Gastroesophageal sphincter (tissue), 4 donors: ENCODE data around the gene MEOX1. TPM values are rescaled to one million over a fixed set of nuclear protein-coding genes. Genes with fewer than 3 reads are reported as not detected.

ENCODE experiments used
- ATAC-seq: fragments of 150-250 bp; one replicate; pipeline ENCODE4 v1.9.1; 2016; ENCODE audit warnings: mild to moderate bottlenecking, moderate library complexity
- H3K27ac ChIP-seq, 4 donors: fragments of 200-600 bp; sonication (generic) in 3 of 4; 1 replicate in 3 of 4; 2 replicates in 1 of 4; pipeline ENCODE4 v1.5.1; 2016 to 2019
- H3K27me3 ChIP-seq: fragments of 200-600 bp; sonication (generic); one replicate; pipeline ENCODE4 v1.5.1; 2019
- H3K36me3 ChIP-seq, 2 donors: fragments of 200-600 bp; sonication (generic); one replicate each; pipeline ENCODE4 v1.5.1; 2019; ENCODE audit warnings: control low read depth in 1 of 2
- H3K4me1 ChIP-seq, 3 donors: fragments of 200-600 bp; sonication (generic); 1 replicate in 2 of 3; 2 replicates in 1 of 3; pipeline ENCODE4 v1.5.1; 2016 to 2019; ENCODE audit warnings: control low read depth in 2 of 3
- H3K4me3 ChIP-seq, 2 donors: fragments of 200-600 bp; sonication (generic); one replicate each; pipeline ENCODE4 v1.5.1; 2019; ENCODE audit warnings: mild to moderate bottlenecking in 1 of 2, moderate library complexity in 1 of 2
- H3K9me3 ChIP-seq, 3 donors: fragments of 200-600 bp; sonication (generic); one replicate each; pipeline ENCODE4 v1.5.1; 2017 to 2019; ENCODE audit warnings: control low read depth in 2 of 3
- EP300 ChIP-seq: sonication (generic); formaldehyde crosslinking; IDR thresholded peaks from one replicate; pipeline ENCODE4 v1.6.1; 2017; ENCODE audit warnings: antibody characterized with exemption, mild to moderate bottlenecking
- POLR2A ChIP-seq, 2 donors: fragments of 450-650 bp; IDR thresholded peaks; one replicate each; pipeline ENCODE4 v1.6.1; 2017; ENCODE audit warnings: antibody characterized with exemption in 2 of 2, mild to moderate bottlenecking in 2 of 2, moderate library complexity in 1 of 2
- POLR2AphosphoS5 ChIP-seq: sonication (generic); formaldehyde crosslinking; IDR thresholded peaks from one replicate; pipeline ENCODE4 v1.6.1; 2017; ENCODE audit warnings: antibody characterized with exemption
- WGBS, 2 donors: methylation state at CpG; one replicate each; pipeline ENCODE4 v1.1.5; 2018; ENCODE audit warnings: low coverage in 1 of 2; 5-methylcytosine and 5-hydroxymethylcytosine counted together
- total RNA-seq, 4 donors: library from RNA; depleted of rRNA; stranded (reverse); fragments of >200 nt; gene quantifications; one replicate each; pipeline ENCODE4 v1.1.0, GENCODE V29; 2016
- TF ChIP-seq, protein P1 (sequence below), 4 experiments: fragments of 200-600 bp in 2 of 4; fragments of 450-650 bp in 2 of 4; sonication (generic) in 1 of 4; IDR thresholded peaks; one replicate each; pipeline ENCODE4 v1.5.1; 2017 to 2019; ENCODE audit warnings: antibody characterized with exemption in 4 of 4, mild to moderate bottlenecking in 2 of 4, moderate library complexity in 2 of 4

MEOX1 gene
- total RNA-seq, 4 donors from 2014 or later = 5.3 to 11.8 (median 7.6) TPM

DNA sequence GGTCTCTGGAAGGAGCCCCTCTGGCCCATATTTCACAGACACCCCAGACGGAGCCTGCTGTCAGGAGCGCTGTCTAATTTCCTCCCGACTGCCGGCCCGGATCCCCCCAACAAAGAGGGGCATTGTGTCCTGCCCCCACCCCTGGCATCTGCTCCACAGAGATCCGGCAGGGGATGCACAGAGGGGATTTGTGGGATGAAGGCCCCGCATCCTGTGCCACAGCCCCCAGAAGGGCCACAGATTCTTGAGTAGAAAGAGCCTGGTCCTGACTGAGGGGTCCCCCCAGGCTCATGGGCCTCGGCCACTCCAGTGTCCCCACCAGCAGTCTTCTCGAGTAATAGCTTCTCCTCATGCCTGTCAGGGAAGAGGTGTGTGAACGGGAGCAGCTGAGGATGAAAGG, 29.5 kb downstream of the MEOX1 start:
- H3K27ac ChIP-seq = no peak overlapping the region
- peaks cover 0 to 20% (median 3%) of the 10 kb centered on the region in 3 donors for H3K4me1 ChIP-seq
- H3K9me3 ChIP-seq = no peaks in the 10 kb centered on the region
- no peaks in the 10 kb centered on the region for H3K36me3 ChIP-seq
- WGBS, 2 donors = no CpG with 5 or more reads among the region's 10 CpGs
- peaks cover 15% of the 10 kb centered on the region for H3K27me3 ChIP-seq
- no peak overlapping the region for H3K4me3 ChIP-seq
- ATAC-seq = no peak
- TF ChIP-seq EP300 (no peak), POLR2A (IDR thresholded peaks at IDR 0.05) (no peak), POLR2AphosphoS5 (no peak)
- TF ChIP-seq, protein P1, sequence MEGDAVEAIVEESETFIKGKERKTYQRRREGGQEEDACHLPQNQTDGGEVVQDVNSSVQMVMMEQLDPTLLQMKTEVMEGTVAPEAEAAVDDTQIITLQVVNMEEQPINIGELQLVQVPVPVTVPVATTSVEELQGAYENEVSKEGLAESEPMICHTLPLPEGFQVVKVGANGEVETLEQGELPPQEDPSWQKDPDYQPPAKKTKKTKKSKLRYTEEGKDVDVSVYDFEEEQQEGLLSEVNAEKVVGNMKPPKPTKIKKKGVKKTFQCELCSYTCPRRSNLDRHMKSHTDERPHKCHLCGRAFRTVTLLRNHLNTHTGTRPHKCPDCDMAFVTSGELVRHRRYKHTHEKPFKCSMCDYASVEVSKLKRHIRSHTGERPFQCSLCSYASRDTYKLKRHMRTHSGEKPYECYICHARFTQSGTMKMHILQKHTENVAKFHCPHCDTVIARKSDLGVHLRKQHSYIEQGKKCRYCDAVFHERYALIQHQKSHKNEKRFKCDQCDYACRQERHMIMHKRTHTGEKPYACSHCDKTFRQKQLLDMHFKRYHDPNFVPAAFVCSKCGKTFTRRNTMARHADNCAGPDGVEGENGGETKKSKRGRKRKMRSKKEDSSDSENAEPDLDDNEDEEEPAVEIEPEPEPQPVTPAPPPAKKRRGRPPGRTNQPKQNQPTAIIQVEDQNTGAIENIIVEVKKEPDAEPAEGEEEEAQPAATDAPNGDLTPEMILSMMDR (IDR thresholded peaks at IDR 0.05) = no peak

DNA sequence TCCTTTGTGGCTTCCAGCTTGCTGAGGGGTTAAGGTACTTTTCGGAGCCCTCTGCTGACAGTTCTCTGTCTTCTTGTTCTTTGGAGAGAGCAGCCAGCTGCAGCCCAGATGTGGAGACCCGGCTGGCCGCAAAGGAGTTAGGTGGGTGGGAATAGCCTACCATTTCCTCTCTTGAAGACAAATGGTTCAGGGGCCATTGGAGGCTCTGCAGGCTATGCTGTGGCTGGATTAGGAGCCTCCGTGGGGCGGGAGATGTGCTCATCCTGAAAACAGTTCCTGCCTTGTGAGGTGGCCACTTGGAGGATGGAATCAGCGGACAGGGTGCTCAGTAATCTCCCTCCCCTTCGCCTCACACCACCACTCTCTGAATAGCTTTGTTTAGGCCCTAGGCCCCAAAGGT, 30.3 kb downstream of the MEOX1 start:
- peaks cover 22% of the 10 kb centered on the region for H3K27me3 ChIP-seq
- H3K36me3 ChIP-seq = no peaks in the 10 kb centered on the region
- no peaks in the 10 kb centered on the region for H3K9me3 ChIP-seq
- TF ChIP-seq POLR2A (IDR thresholded peaks at IDR 0.05) (no peak), EP300 (no peak), POLR2AphosphoS5 (no peak)
- TF ChIP-seq, protein P1 (IDR thresholded peaks at IDR 0.05) = no peak
- ATAC-seq = no peak
- peaks cover 0 to 20% (median 3%) of the 10 kb centered on the region in 3 donors for H3K4me1 ChIP-seq
- no CpG with 5 or more reads among the region's 7 CpGs for WGBS, 2 donors
- H3K27ac ChIP-seq = no peak overlapping the region
- H3K4me3 ChIP-seq = no peak overlapping the region

DNA sequence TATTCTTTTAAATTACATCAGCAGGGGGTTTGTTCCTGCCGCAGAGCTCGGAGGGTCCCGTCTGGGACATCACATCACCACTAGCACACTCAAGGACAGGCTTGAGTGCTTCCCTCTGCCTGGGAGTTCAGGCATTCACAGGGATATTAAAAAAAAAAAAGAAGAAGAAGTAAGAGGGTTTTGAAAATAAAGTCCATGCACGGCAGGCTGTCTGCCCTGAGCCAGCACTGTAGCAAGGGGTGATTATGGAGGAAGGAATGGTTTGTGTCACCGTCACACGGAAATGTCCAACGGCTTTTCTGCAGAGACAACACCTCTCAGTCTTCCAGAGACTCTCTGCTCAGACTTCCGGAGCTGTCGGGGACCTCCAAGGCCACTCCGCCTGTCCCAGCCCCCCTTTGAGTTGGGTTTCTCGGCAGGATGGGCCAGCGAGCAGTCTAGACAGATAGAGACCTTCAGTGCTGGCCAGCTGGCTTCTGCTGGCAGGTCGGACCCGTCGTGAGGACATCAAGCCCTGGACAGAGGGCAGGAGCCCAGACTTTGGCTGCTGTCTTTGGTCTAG, 33.6 kb downstream of the MEOX1 start:
- ATAC-seq = no peak
- no peak overlapping the region for H3K4me3 ChIP-seq
- no peaks in the 10 kb centered on the region for H3K9me3 ChIP-seq
- TF ChIP-seq EP300 = no peak
- no peak for TF ChIP-seq POLR2A (IDR thresholded peaks at IDR 0.05)
- no peak overlapping the region for H3K27ac ChIP-seq
- H3K4me1 ChIP-seq = peaks cover 0 to 9% (median 3%) of the 10 kb centered on the region in 3 donors
- peaks cover 22% of the 10 kb centered on the region for H3K27me3 ChIP-seq
- WGBS, 2 donors = 26 to 39% methylated on average over 3 to 7 of the region's 15 CpGs
- no peaks in the 10 kb centered on the region for H3K36me3 ChIP-seq

DNA sequence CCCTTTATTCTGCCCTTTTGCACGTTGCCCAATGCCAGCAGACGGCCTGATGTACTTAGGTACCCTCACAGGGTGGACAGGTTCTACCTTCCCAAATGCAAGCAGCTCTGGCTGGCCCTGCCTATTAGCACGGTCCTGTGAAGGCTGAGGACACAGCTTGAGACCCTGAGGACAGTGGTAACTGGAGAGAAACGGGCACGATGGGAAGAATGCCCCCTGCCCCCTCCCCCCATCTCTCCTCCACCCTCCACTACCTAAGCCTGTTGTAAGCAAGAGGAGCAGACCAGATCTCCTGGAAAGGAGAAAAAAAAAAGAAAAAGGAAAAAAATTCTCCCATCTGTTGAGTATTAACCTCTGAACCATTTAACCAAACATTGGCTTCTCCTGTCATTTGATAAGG, 34.1 kb downstream of the MEOX1 start:
- 28 to 46% methylated on average over 3 to 4 of the region's 5 CpGs for WGBS, 2 donors
- Histone ChIP-seq H3K9me3 (no peaks in the 10 kb centered on the region), H3K36me3 (no peaks in the 10 kb centered on the region), H3K27ac (no peak overlapping the region), H3K4me3 (no peak overlapping the region), H3K4me1 (peaks cover 0 to 9% (median 3%) of the 10 kb centered on the region in 3 donors), H3K27me3 (peaks cover 22% of the 10 kb centered on the region)
- no peak for ATAC-seq
- TF ChIP-seq EP300 (no peak), POLR2AphosphoS5 (no peak), POLR2A (IDR thresholded peaks at IDR 0.05) (no peak)
- TF ChIP-seq, protein P1 (IDR thresholded peaks at IDR 0.05) = no peak

DNA sequence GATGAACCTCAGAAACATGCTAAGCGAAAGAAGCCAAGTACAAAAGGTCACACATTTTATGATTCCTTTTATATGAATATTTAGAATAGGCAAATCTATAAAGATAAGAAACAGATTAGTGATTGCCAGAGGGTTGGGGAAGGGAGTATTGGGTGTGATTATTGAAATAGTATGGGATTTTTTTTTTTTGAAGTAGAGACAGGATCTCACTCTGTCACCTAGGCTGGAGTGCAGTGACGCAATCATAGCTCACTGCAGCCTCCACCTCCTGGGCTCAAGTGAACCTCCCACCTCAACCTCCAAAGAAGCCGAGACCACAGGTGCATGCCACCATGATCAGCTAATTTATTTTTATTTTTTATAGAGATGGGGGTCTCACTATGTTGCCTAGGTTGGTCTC, 35.7 kb downstream of the MEOX1 start:
- ATAC-seq = no peak
- Histone ChIP-seq H3K4me1 (peaks cover 0 to 9% (median 3%) of the 10 kb centered on the region in 3 donors), H3K36me3 (no peaks in the 10 kb centered on the region), H3K9me3 (no peaks in the 10 kb centered on the region), H3K4me3 (no peak overlapping the region), H3K27me3 (peaks cover 22% of the 10 kb centered on the region), H3K27ac (no peak overlapping the region)
- TF ChIP-seq, protein P1 (IDR thresholded peaks at IDR 0.05) = no peak
- no peak for TF ChIP-seq POLR2A (IDR thresholded peaks at IDR 0.05)
- no peak for TF ChIP-seq EP300
- no peak for TF ChIP-seq POLR2AphosphoS5
- WGBS, 2 donors = 94 to 95% methylated on average over 3 of the region's 3 CpGs
